ENCODE results near the gene FAM222A. TPM values are rescaled to one million over a fixed set of nuclear protein-coding genes. Genes with fewer than 3 reads are reported as not detected.
"Not testable (repeated sequence)": the region's sequence is repeated elsewhere in the genome, so short reads cannot be mapped to it uniquely, and the experiment has no call there.

FAM222A gene
- polyA plus RNA-seq, 3 donors, result 5.6 to 9.3 (median 6.1) TPM

DNA sequence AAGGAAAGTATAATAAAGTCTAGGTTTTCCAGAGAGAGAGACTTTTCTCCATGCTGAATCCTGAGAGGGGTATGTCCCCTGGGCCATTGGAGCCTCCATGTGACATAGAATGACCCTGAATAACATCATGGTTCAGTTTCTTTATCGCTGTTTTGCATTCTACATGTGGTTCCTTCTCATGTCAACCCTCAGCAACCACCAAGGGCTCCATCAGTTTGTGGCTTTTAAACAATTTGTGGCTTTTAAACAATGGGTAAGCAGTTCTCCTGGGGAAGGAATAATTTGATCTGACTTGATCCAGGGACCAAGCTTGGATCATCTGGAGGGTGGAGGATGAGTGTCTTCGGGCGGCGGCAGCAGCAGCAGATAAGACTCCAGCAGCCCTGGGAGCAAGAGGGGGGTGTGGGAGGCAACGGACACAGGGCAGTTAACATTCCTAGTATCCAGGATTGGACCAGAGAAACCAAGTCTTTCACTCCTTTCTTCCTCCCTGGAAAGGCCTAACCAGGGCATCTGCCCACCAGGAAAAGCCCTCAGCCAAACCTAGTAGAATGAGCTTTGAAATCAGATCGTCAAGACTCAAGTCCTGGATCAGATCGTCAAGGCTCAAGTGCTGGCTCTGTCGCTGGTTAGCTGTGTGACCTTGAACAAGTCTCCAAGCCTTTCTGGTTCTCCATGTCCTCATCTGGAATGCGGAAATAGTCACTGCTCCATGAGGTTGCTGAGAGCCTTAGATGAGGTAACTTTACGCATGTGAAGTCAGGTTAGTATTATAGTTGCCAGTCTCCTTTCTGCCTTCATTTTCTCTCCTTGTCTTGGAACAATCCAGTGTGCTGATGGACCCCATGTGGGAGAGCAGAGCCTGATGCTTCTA lies 27.8 kb upstream of the FAM222A start:
- DNase-seq (ENCODE audit: extremely low read depth in 1 of 11, low read depth in 9 of 11, low spot score in 4 of 11), result no peak

DNA sequence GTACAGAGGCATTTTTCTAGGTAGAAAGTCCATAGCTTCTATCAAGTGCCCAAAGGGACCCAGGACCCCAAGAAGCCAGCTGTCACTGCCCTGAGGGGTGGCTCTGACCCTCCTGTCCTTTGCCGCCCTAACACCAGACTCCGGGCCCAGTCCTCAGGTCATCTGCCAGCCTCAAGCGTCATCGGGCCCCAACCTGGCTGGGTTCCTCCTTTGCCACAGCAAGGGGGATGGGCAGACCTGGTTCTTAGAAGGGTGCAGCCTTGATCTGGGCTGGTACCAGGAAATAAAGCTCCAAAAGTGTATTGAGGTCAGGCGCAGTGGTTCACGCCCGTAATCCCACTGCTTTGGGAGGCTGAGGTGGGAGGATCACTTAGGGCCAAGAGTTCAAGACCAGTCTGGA lies 27.1 kb upstream of the FAM222A start:
- no peak for DNase-seq (ENCODE audit: extremely low read depth in 1 of 11, low read depth in 9 of 11, low spot score in 4 of 11)

DNA sequence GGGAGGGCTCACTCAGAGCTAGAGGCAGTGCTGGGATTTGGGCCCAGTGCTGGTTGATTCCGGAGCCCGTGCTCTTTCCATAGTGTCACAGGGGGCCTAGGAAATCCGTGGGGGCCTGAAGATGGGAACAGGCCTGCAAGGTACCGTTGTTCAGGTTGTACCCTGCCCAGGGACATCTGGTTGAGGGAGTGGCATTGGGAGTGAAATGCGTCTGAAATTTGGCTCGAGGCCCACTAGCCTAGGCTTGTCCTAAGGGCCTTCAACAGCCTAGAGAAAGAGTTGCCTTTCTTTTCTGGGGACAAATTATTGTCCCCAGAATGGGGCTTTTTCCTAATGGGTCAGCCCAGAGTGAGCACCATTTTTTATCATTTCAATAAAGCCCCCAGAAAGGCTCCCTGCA lies 26.4 kb upstream of the FAM222A start:
- no peak for DNase-seq (ENCODE audit: extremely low read depth in 1 of 11, low read depth in 9 of 11, low spot score in 4 of 11)

DNA sequence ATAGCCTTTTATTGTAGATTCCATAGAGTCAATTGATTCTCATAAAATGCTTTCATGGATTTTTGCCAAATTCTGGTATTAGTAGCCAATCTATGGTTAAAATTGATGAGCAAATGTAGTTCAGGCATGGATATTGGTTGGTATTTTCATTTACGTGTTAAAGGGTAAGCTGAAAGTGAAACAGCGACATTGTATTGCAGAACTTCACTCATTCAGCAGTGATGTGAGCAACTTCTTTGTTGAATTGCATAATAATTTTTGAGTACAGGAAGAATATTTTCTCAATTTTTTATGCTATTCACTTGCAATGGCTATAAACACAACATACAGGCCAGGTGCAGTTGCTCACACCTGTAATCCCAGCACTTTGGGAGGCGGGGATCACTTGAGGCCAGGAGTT lies 24.2 kb upstream of the FAM222A start:
- no peak for DNase-seq (ENCODE audit: extremely low read depth in 1 of 11, low read depth in 9 of 11, low spot score in 4 of 11)

DNA sequence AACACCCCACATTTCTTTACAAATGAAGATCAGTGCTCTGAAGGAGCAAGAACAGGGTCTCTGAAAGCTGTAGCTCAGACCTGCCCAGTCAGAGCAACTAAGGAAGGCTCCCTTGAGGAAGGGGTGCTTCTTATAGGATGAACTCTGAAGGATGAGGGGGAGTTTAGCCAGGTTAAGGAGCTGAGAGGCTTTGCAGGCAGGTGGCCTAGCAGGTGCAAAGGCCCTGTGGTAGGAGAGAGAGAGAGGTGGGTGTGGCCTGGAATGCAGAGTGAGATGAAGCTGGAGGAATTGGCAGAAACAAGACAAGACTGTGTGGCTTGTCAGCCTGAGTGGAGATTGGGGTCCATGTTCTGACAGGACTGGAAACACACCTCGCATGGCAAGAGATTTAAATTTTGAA lies 20.5 kb upstream of the FAM222A start:
- DNase-seq (ENCODE audit: extremely low read depth in 1 of 11, low read depth in 9 of 11, low spot score in 4 of 11), result no peak

DNA sequence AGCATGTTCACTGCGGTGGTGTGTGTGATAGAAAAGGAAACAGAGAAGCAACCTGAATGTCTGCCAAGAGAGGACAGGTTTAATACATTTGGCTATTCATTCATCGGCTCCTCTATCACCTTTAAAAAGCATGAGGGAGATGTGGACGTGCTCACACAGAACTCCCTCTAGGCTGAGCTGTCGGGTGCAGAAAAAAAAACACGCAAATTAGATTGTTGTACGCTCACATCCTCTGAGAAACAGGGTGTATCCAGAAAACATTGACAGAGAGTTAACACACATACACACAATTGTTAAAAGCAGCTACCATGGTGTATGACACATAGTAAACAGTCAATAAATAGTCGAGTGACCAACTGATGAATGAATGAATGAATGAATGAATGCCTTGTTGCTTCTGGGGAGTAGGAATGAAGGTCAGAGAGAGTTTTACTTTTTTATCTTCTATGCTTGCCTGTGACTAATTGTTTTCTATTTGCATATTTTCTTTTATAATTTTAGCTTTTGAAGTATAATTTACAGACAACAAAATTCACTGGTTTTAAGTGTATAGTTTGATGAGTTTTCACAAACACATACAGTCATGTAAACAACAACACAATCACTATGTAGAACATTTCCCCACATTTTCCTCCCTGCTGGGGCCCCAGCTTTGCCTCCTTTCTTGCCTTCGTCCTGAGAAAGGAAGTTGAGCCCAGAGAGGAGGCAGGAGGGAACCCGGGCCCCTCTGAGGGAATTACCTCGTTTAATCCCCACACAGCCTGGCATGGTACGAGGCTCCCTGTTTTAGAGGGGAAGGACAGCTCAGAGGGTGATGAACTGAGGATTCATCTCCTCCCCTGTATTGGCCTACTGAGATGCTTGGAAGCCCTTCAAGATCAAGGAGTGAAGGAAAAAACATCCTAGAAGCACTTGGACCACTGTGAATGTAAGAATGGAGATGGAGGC lies 19.7 kb upstream of the FAM222A start:
- DNase-seq (ENCODE audit: extremely low read depth in 1 of 11, low read depth in 9 of 11, low spot score in 4 of 11), result no peak

DNA sequence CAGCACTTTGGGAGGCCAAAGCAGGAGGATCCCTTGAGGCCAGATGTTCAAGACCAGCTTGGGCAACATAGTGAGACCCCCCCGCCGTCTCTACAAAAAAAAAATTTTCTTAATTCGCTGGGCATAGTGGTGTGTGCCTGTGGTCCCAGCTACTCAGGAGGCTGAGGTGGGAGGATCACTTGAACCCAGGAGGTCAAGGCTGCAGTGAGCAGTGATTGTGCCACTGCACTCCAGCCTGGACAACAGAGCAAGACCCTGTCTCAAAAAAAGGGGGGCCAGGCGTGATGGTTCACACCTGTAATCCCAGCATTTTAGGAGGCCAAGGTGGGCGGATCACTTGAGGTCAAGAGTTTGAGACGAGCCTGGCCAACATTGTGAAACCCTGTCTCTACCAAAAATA lies 19.0 kb upstream of the FAM222A start:
- DNase-seq (ENCODE audit: extremely low read depth in 1 of 11, low read depth in 9 of 11, low spot score in 4 of 11), result not testable (repeated sequence)

DNA sequence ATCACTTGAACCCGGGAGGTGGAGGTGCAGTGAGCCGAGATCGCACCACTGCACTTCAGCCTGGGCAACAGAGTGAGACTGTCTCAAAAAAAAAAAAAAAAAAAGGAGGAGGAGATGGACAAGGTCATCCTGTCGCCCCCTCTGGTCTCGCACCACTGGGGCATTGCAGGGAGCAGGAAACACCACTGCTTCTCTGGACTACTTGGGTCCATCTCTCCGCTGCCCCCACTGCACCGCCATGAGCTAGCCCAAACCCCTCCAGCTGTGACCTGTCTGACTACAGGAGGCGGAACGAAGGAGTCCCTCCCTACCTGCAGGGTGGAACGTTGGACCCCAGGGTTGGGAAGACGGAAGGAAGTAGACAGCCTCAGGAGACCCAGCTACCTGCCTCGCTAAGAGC lies 18.2 kb upstream of the FAM222A start:
- DNase-seq (ENCODE audit: extremely low read depth in 1 of 11, low read depth in 9 of 11, low spot score in 4 of 11), result no peak

DNA sequence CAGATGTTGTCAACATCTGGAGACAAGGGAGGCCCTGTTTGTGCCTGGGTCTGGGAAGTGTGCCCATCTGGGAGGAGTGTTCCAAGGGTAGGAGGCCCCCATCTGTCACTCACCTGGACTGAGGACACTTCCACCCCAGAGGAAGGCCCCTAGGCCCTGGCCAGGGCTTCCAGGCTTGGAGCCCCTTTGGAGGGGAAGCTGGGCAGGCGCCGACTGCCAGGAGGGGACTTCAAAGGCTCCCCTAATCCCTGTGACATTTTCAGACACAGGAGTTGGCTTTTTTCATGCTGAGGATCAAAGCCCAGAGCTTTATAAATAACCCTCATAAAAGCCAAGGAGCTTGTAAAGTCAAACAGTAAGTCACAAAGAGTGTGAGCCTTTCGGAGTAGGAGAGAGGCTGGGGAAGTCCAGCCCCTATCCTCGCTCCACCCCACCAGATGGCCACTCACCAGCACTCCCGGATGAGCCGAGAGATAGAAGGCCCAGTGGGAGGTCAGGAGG lies 17.6 kb upstream of the FAM222A start:
- DNase-seq (ENCODE audit: extremely low read depth in 1 of 11, low read depth in 9 of 11, low spot score in 4 of 11), result peak in 7 of 11 donors; percentile 51 to 80 (median 71)

DNA sequence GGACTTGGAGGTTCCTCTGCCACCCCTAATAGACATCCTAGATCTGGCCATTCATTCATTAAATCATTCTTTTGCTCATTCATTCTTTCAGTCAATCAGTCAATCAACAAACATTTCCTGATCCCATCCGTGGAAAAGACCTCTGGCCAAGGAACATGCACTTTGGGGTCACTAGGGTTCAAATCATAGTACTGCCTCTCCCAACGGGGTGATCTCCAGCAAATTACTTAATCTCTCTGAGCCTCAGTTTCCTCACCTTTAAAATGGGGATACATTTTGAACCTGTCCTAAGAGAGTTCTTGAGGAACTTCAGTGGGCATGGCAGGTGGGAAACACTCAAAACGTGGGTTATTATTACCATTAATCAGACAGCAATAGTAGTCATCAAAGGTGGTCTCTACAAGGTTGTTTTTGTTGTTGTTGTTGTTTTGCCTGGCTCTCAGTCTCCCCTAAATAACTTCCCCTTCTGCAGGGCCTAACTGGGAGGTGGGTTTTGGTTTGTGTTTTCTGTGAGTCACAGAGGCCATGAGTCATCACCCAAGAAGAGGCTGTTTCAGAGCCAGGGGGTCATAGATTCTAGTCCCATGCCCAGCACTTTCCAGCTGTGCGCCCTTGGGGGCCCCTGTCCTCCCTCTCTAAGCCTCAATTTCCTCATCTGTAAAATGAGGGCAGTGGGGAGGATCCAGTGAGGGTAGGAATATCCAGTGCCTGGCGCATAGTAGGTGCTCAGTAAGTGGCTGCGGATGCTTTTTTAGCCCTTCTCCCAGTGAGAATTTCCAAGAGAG lies 16.9 kb upstream of the FAM222A start:
- no peak for DNase-seq (ENCODE audit: extremely low read depth in 1 of 11, low read depth in 9 of 11, low spot score in 4 of 11)

DNA sequence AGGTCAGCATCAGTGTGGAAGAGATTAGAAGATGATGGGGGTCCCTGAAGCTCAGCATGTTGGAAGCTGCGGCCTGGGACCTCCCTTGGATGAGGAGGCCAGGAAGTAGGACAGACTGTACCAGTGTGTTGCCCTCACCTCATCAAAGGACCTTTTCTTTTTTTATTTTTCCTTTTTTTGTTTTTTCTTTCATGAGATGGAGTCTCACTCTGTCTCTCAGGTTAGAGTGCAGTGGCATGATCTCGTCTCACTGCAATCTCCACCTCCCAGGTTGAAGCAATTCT lies 16.4 kb upstream of the FAM222A start:
- no peak for DNase-seq (ENCODE audit: extremely low read depth in 1 of 11, low read depth in 9 of 11, low spot score in 4 of 11)

DNA sequence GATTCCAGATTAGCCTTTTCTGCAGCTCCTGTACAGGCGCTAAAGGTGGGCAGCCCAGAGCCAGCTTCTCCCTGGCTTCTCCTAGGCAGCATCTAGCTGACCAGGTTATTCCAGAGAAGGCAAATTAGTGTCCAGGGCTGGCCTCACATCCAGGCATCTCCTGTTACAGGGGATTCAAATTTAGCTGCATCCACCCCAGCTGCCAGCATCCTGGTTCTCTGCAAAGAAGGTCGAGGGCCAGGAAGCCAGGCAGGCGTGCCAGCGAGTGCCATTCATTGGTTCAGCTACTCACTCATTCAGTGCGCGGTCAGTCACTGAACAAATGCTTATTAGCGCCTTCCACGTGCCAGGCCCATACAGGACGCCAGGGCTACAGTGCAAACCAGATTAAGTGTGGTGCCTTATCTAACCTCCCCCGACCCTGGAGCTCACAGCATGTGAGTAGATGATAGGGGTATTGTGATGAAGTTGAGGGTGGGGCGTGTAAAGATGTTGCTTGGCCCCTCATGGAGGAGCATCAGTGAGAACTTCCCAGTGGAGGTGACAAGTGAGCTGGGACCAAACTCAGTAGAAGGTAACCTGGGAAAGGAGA lies 15.7 kb upstream of the FAM222A start:
- DNase-seq (ENCODE audit: extremely low read depth in 1 of 11, low read depth in 9 of 11, low spot score in 4 of 11), result no peak

DNA sequence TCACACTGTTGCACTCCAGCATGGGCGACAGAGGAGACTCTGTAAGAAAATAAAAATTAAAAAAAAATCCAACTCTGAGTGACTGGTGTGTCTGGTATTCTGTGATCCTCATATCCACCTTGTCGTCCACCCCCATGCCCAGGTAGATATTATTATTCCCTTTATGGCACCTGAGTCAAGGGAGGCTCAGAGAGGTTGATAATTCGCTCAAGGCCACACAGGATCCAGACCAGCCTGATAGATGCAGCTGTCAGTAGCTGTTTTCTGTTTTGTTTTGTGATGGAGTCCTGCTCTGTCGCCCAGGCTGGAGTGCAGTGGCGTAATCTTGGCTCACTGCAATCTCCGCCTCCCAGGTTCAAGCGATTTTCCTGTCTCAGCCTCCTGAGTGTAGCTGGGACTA lies 14.8 kb upstream of the FAM222A start:
- no peak for DNase-seq (ENCODE audit: extremely low read depth in 1 of 11, low read depth in 9 of 11, low spot score in 4 of 11)

DNA sequence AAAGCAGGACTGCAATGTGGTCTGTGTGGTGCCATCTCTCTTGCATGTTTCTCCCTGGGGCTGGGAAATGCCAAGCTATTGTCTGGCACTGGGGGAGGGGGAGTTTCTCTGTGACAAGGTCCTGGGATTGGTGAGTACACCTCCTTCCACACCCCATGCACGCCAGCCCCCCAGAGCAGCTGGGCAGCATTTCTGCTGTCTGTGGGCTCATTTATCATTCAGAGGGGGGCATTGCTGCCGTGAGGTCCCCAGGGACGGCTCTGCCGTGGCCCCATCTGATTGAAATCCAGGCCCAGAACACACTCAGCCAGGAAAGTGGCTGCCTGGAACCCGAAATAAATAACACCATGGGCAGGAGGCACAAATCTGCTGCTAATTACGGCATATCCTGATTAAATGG lies 12.6 kb upstream of the FAM222A start:
- DNase-seq (ENCODE audit: extremely low read depth in 1 of 11, low read depth in 9 of 11, low spot score in 4 of 11), result no peak

DNA sequence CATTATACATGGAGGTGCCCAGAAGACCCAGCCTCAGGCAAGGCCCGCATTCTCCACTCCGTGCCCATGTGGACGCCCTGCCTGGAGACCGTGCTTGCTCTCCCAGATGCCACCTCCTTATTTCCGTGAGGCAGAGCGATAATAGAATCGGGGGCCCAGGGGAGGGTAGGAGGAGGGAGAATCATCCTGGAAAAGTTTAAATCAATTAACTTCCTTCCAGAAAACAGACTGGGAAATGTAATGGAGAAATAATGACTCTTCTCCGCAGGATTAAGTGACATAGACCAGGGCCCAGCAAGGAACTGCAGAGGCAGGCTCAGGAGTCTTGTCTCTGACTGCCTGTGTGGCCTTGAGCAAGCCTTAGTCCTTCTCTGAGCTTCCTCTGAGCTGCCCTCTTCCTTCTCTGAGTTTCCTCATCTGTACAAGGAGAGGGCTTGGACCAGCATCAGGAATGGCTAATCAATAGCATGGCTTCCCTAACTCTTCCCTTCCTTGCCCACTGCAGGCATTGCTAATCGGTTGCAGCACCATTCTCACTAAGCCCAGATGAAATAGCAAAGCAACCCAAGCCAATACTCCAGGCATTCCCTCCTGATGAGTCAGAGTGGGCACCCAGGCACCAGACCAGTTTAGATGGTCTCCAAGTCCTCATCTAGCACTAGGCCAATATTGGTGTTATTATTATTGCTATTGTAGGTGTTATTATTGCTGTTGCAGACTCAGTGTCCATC lies 11.3 kb upstream of the FAM222A start:
- DNase-seq (ENCODE audit: extremely low read depth in 1 of 11, low read depth in 9 of 11, low spot score in 4 of 11), result no peak

DNA sequence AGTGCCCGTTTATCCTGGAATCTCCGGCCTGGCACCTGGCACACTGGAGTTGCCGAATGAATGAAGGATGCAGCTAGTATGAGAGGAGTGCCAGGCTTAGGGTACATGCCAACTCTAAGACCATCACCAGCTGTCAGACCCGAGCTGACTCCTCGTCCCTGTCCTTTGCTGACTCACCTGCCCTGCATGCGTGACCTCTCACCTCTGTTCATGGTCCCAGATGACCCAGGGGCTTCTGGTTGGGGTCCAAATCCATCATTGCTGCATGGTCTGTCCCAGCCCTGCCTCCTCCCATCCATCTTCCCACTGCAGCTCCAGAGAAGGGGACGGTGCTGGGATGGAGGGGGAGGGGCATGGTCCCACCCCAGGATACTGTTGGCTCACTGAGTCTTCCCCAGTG lies 9.9 kb upstream of the FAM222A start:
- DNase-seq (ENCODE audit: extremely low read depth in 1 of 11, low read depth in 9 of 11, low spot score in 4 of 11), result no peak

DNA sequence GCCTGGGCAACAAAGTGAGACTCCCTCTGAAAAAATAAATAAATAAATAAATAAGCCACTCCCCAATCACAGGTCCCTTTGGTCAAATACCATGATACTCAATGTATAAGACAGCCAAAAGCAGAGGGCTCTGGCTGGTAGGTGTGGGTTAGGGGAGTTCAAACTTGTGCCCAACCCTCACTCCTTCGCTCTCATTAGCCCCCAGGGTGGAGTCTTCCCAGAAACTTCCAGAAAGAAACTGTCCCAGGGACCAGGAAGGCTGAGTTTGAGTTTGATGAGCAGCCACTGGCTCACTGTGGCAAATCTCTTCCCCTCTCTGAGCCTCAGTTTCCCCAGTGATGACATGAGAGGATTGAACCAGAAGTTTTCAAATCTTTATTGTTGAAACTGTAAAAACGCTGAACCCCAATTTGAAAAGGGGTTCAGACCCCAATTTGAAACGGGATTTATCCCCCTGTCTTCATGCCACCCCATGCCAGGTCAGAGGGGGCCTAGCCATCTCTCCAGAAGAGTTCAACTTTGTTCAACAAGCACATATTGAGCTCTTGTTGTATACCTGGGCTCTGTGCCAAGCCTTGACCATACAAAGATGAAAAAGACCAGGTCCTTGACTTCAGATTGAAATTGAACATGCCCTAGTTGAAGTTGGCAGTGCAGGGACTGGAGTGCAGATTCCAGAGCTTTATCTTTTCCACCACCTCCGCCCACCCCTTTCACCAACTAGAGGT lies 9.1 kb upstream of the FAM222A start:
- no peak for DNase-seq (ENCODE audit: extremely low read depth in 1 of 11, low read depth in 9 of 11, low spot score in 4 of 11)

DNA sequence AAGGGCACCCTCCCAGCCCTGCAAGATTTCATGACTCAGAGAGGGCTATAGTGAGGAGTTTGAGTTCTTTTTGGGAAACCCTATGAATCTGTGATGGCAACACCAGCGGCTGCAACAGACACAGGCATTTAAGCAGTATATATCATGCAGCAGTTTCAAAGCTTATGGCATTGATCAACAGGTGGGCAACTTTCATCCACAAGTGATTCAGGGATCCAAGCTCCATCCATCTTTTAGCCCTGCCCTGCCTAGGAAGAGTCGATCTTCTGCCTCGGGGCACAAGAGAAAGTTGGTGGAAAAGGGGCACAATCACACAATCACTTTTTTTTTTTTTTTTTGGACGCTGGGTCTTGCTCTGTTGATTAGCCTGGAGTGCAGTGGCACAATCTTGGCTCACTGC lies 8.3 kb upstream of the FAM222A start:
- DNase-seq (ENCODE audit: extremely low read depth in 1 of 11, low read depth in 9 of 11, low spot score in 4 of 11), result no peak
